Fibroblast of pulmonary artery (primary cell): Measurements from ENCODE around the gene PLEKHH1.

Experiments used
- DNase-seq: peaks from one replicate; pipeline ENCODE4 v3.0.0-alpha.2; 2010; ENCODE audit warnings: low read depth
- H3K4me3 ChIP-seq: replicated peaks from 2 replicates; pipeline ENCODE4 v1.5.1; 2011; ENCODE audit warnings: low read depth, mild to moderate bottlenecking, control low read depth, low read length, moderate library complexity
- CTCF ChIP-seq: IDR thresholded peaks from 2 replicates; pipeline ENCODE4 v1.5.1; 2011; ENCODE audit warnings: mild to moderate bottlenecking, control low read depth, low read length, inconsistent platforms; ENCODE audit errors: missing control alignments

The PLEKHH1 gene

GRCh38 chr14:67569651-67570290, 36.7 kb downstream of the PLEKHH1 start:
- H3K4me3 ChIP-seq = no peak overlapping the region
- DNase-seq = no peak
- no peak for TF ChIP-seq CTCF

DNA sequence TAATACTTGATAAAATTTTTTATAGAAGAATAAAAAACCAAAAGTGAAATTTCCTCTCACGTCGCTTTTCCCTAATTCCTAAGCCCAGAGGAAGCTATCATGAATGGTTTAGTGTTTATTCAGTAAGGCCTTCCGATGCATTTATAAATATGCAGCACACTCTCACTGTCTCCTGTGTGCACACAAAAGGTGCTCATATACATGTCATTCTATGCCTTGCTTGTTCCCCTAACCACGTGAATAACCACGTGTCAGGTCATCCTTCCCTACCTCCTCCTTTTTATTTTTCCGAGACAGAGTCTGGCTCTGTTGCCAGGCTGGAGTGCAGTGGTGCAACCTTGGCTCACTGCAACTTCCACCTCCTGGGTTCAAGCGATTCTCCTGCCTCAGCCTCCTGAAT, 37.4 kb downstream of the PLEKHH1 start:
- TF ChIP-seq CTCF = no peak
- no peak for DNase-seq
- no peak overlapping the region for H3K4me3 ChIP-seq

DNA sequence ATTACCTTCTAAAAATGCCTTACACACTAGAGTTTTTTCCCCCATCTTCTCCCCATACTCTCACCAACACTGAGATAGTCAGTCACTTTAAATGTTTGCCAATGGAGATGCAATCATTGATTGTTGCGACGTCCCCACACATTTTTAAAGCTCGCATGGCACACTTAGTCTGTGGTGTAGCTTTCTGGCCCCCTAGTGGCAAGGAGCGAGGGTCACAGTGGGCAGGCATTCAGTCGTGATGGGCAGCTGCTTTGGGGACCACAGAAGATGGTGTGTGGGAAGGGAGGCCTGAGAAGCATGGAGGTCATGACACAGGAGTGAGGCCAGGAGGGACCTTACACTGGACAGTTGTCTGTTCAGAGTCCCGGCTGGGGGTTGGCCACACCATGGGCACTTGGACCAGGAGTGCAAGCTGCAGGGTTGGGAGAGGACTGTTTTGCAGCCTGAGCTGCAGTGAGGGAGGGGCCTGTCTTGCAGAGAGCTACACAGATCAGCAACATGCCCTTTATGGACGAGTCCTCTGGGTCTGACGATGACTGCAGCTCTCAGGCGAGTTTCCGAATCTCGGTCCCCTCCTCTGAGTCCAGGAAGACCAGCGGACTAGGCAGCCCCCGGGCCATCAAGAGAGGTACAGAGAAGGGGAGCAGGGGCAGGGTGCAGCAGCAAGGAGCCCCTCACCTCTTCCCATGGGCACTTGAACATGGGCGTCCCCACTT, 38.3 kb downstream of the PLEKHH1 start:
- H3K4me3 ChIP-seq = no peak overlapping the region
- peak; percentile 68 for DNase-seq
- peak; percentile 98 for TF ChIP-seq CTCF

DNA sequence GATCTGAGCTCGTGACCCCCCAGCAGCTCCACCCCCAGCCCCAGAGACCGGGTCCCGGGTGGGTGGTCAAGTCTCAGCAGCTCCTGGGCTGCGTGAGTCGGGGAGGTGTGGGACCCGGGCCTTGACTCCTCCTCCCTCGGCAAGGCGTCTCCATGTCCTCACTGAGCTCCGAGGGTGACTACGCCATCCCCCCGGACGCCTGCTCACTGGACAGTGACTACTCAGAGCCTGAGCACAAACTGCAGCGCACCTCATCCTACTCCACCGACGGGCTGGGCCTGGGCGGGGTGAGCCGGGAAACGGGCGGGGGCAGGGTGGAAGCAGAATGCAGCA, 38.9 kb downstream of the PLEKHH1 start:
- TF ChIP-seq CTCF = no peak
- DNase-seq = no peak

GRCh38 chr14:67572608-67573007, 39.5 kb downstream of the PLEKHH1 start:
- H3K4me3 ChIP-seq = no peak overlapping the region
- no peak for TF ChIP-seq CTCF
- DNase-seq = no peak

More for the DNA sequence above, 38.9 kb downstream of the PLEKHH1 start:
- no peak overlapping the region for H3K4me3 ChIP-seq

DNA sequence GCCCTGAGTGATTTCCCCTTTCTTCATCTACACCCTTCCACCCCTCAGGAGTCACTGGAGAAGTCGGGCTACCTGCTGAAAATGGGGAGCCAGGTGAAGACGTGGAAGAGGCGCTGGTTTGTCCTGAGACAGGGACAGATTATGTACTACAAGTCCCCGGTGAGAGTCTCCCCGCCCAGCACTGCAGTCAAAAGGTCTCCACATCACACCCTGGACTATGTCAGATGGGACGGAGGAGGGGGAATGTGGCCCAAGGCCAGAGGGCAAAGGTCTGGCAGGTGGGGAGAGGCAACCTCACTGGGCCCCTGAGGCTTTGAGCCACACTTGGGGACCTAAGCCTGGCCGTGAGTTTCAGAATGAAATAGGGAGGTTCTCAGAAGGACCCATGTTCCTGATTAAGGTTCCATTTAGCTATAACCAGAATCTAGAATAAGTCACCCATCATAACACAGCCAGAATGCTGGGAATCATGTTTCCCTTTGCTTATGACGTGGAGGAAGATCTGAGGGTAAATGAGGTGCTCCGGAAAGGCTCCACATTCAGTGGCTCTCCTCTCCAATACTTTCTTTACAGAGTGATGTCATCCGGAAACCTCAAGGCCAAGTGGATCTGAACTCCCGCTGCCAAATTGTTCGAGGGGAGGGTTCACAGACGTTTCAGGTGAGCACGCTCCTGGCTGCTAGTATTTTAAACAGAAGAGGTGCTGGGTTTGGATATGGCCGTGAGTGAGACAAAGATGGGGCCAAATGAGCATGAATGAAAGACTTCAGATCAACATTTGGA, 40.3 kb downstream of the PLEKHH1 start:
- TF ChIP-seq CTCF = no peak
- no peak for DNase-seq
- no peak overlapping the region for H3K4me3 ChIP-seq
